RWPE2 (cell line): Measurements from ENCODE around the gene DRC7.

ENCODE experiments used
- ATAC-seq: fragments of 200-7000 bp; cut with Tn5 transposase; 3 replicates; pipeline ENCODE4 v1.9.1; 2021; ENCODE audit warnings: low read depth
- DNase-seq: peaks from one replicate; pipeline ENCODE4 v3.0.0-alpha.2; 2020; ENCODE audit warnings: low spot score
- H3K27ac ChIP-seq: fragments of 450-650 bp; 2 replicates; pipeline ENCODE4 v1.5.1; 2017; ENCODE audit warnings: mild to moderate bottlenecking; ENCODE audit not compliant: poor library complexity, severe bottlenecking
- H3K27me3 ChIP-seq: fragments of 250-450 bp; sonication (Bioruptor Pico); 2 replicates; pipeline ENCODE4 v1.5.1; 2021; ENCODE audit warnings: mild to moderate bottlenecking, moderate library complexity; ENCODE audit not compliant: insufficient read depth, poor library complexity, severe bottlenecking
- H3K36me3 ChIP-seq: fragments of 250-450 bp; sonication (Bioruptor Pico); 2 replicates; pipeline ENCODE4 v1.5.1; 2020; ENCODE audit warnings: low read depth, mild to moderate bottlenecking, moderate library complexity
- H3K4me1 ChIP-seq: fragments of 250-450 bp; sonication (Bioruptor Pico); 2 replicates; pipeline ENCODE4 v1.5.1; 2021; ENCODE audit warnings: mild to moderate bottlenecking, moderate library complexity; ENCODE audit not compliant: insufficient read depth, poor library complexity, severe bottlenecking
- H3K4me3 ChIP-seq: fragments of 250-450 bp; sonication (Bioruptor Pico); 2 replicates; pipeline ENCODE4 v1.5.1; 2021; ENCODE audit warnings: mild to moderate bottlenecking, moderate library complexity; ENCODE audit not compliant: severe bottlenecking
- H3K9me3 ChIP-seq: fragments of 250-450 bp; sonication (Bioruptor Pico); 2 replicates; pipeline ENCODE4 v1.5.1; 2021; ENCODE audit warnings: mild to moderate bottlenecking, moderate library complexity; ENCODE audit not compliant: severe bottlenecking
- CTCF ChIP-seq: fragments of 450-650 bp; IDR thresholded peaks from one replicate; pipeline ENCODE4 v1.5.1; 2017; ENCODE audit warnings: mild to moderate bottlenecking, moderate library complexity; ENCODE audit not compliant: poor library complexity, severe bottlenecking

DRC7 gene

DNA sequence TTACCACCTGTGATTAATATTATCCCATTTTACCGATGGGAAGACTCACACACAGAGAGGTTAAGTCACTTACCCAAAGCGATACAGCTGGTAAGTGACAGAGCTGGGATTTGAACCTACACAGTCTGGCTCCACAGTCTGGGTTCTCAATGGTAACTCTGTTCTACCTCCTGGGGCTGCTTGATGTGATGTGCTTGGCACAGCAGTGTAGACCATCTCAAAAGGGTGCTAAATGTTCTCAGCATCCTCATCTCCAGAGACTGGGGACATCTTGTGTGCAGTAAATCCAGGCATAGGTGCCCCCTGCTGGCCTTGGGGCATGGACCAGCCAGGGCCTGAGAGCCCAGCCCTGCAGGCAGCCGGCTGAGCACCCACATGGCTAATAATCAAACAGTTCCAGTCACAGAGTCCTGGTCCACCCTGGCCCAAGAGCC, 25.6 kb downstream of the DRC7 start:
- Histone ChIP-seq H3K27ac (no peak overlapping the region), H3K9me3 (no peaks in the 10 kb centered on the region), H3K27me3 (peaks cover 3% of the 10 kb centered on the region), H3K4me3 (no peak overlapping the region), H3K36me3 (no peaks in the 10 kb centered on the region), H3K4me1 (no peaks in the 10 kb centered on the region)
- peak; percentile 85 for ATAC-seq
- no peak for DNase-seq
- TF ChIP-seq CTCF = peak; percentile 67

DNA sequence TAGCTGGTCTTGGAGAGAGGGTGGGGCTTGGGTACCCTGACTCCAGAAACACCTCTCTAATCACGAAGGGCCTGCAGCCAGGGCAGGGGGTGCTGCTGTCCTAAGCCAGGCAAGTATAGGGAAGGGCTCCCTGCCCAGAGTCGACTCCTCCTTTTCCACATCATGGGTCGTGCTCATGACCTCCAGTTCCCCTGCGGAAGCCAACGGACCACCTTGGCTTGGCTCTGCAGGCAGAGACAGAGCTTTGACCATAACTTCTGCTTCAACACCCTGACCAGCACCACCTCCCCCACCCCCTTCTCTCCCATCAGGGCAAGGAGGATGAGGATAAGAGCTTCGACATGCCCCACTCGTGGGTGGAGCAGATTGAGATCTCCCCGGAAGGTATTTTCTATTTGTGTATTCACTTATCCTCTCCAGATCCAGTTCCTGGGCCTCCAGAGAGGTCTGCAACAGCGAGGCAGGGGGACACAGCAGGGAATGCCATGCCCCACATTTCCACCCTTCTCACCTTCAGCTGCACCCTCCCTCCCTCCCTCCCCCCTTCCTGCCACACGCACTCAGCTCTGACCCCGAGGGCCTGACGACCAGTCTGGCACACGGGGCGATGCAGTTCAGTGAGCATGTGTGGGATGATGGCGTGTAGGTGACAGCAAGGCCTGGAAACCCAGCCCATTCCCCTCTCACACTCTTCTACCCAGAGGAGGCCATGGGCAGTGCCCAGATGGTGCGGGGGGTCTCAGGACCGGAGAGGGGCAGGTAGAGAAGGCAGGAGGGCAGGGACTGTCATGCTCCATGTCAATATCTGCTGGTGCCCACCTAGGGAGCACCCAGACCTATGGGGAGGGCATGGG, 27.0 kb downstream of the DRC7 start:
- Histone ChIP-seq H3K4me1 (no peaks in the 10 kb centered on the region), H3K36me3 (no peaks in the 10 kb centered on the region), H3K27me3 (no peaks in the 10 kb centered on the region), H3K27ac (no peak overlapping the region), H3K4me3 (no peak overlapping the region), H3K9me3 (no peaks in the 10 kb centered on the region)
- no peak for ATAC-seq
- no peak for TF ChIP-seq CTCF
- no peak for DNase-seq

GRCh38 chr16:57722210-57722499, 27.5 kb downstream of the DRC7 start:
- H3K4me3 ChIP-seq = no peak overlapping the region
- no peaks in the 10 kb centered on the region for H3K9me3 ChIP-seq
- H3K4me1 ChIP-seq = no peaks in the 10 kb centered on the region
- H3K36me3 ChIP-seq = no peaks in the 10 kb centered on the region
- no peak for TF ChIP-seq CTCF
- H3K27me3 ChIP-seq = no peaks in the 10 kb centered on the region
- ATAC-seq (no peak), DNase-seq (no peak)
- no peak overlapping the region for H3K27ac ChIP-seq

DNA sequence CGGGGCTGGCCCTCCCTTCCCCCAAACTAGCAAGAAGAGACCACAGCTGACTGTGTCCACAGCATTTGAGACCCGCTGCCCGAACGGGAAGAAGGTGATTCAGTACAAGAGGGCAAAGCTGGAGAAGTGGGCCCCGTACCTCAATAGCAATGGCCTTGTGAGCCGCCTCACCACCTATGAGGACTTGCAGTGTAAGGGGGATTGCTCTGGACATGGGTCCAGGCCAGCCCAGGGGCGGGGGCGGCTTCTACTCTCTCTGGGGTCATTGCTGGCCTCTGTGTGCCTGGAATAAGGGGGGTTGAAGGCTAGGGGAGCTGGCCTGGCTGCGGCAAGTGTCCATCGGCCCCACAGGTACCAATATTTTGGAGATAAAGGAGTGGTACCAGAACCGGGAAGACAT, 28.0 kb downstream of the DRC7 start:
- no peaks in the 10 kb centered on the region for H3K27me3 ChIP-seq
- H3K4me3 ChIP-seq = no peak overlapping the region
- no peaks in the 10 kb centered on the region for H3K4me1 ChIP-seq
- ATAC-seq (no peak), DNase-seq (no peak)
- no peak overlapping the region for H3K27ac ChIP-seq
- no peaks in the 10 kb centered on the region for H3K36me3 ChIP-seq
- no peak for TF ChIP-seq CTCF
- no peaks in the 10 kb centered on the region for H3K9me3 ChIP-seq

GRCh38 chr16:57723170-57723569, 28.6 kb downstream of the DRC7 start:
- no peak for TF ChIP-seq CTCF
- ATAC-seq = no peak
- H3K27me3 ChIP-seq = no peaks in the 10 kb centered on the region
- no peaks in the 10 kb centered on the region for H3K36me3 ChIP-seq
- H3K4me3 ChIP-seq = no peak overlapping the region
- no peaks in the 10 kb centered on the region for H3K9me3 ChIP-seq
- no peaks in the 10 kb centered on the region for H3K4me1 ChIP-seq
- no peak for DNase-seq
- H3K27ac ChIP-seq = no peak overlapping the region
